Gastrocnemius medialis (tissue), 4 donors: ENCODE measurements around the gene GAL3ST3.
A peak's percentile ranks its signal among the peaks of the same experiment; 100 is the strongest.

Source experiments
- POLR2A ChIP-seq, 2 donors: fragments of 450-650 bp; IDR thresholded peaks; one replicate each; pipeline ENCODE4 v1.6.1; 2017; ENCODE audit warnings: antibody characterized with exemption in 2 of 2, mild to moderate bottlenecking in 2 of 2, moderate library complexity in 2 of 2
- TF ChIP-seq, protein P1 (sequence below), 5 experiments: fragments of 450-650 bp in 3 of 5; fragments of 200-600 bp in 2 of 5; sonication (generic) in 2 of 5; IDR thresholded peaks in 4 of 5; conservative IDR thresholded peaks in 1 of 5; 1 replicate in 4 of 5; 2 replicates in 1 of 5; pipeline ENCODE4 v1.5.1; 2016 to 2019; ENCODE audit warnings: antibody characterized with exemption in 5 of 5, mild to moderate bottlenecking in 3 of 5, moderate library complexity in 3 of 5

DNA sequence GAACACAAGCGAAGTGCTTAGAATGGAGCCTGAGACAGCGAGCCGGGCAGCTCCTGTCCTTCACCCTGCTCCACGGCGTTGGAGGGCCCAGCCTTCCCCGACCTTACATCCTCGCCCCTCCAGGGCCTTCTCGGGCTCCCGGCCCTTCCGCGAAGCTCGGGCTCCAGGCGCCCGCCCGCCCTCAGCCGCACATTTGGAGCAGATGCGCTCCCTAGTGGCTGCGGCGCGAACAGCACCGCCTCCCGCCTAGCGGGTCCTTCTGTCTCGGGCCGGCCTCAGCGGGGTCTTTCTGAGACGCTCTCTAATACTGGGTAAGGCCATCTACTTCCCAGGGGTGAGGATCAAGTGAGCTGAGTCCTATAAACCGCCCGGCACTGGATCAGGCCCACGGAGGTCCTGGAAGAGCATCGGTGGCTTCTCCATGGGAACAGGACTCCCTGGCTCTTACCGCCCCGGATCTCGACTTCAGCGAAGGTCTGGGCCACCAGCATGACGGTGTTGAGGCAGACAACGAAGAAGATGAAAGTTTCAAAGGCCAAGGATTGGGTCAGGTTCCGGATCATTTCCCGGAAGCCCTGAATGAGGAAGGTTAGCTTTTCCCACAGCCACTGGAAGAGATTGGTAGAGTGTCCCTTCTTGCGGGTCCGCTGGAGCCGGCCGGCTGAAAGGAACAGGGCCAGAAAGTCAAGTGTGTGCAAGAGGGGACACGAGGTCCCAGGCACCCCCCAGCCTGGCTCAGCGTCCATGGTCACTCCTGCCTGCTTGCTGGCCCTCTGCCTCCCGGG lies 26.4 kb downstream of the GAL3ST3 start:
- TF ChIP-seq, protein P1, sequence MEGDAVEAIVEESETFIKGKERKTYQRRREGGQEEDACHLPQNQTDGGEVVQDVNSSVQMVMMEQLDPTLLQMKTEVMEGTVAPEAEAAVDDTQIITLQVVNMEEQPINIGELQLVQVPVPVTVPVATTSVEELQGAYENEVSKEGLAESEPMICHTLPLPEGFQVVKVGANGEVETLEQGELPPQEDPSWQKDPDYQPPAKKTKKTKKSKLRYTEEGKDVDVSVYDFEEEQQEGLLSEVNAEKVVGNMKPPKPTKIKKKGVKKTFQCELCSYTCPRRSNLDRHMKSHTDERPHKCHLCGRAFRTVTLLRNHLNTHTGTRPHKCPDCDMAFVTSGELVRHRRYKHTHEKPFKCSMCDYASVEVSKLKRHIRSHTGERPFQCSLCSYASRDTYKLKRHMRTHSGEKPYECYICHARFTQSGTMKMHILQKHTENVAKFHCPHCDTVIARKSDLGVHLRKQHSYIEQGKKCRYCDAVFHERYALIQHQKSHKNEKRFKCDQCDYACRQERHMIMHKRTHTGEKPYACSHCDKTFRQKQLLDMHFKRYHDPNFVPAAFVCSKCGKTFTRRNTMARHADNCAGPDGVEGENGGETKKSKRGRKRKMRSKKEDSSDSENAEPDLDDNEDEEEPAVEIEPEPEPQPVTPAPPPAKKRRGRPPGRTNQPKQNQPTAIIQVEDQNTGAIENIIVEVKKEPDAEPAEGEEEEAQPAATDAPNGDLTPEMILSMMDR (IDR thresholded peaks at IDR 0.05 in 4 of 5, conservative IDR thresholded peaks at IDR 0.05 in 1 of 5): peak; percentile 90 to 97 (median 92)
- no peak for TF ChIP-seq POLR2A (IDR thresholded peaks at IDR 0.05)
